K562 (cell line): ENCODE measurements around the gene PELI2. TPM values are rescaled to one million over a fixed set of nuclear protein-coding genes. Genes with fewer than 3 reads are reported as not detected.
A peak's percentile ranks its signal among the peaks of the same experiment; 100 is the strongest.

Source experiments
- ATAC-seq: fragments of 200-7000 bp; cut with Tn5 transposase; 3 replicates; pipeline ENCODE4 v1.9.1; 2020; ENCODE audit warnings: moderate library complexity
- BruUV-seq: library from RNA; stranded (reverse); fragments of 400-500 nt; replicated peaks from 2 replicates; lab custom pipeline; 2021; lab: Mats Ljungman, UMichigan
- CTCF ChIA-PET: fragments of 300-600 bp; formaldehyde crosslinking; extraction: SDS; loops from one replicate; lab custom pipeline; 2021; ENCODE audit warnings: low intra/inter-chr PET ratio; lab: Yijun Ruan, JAX
- POLR2A ChIA-PET: fragments of 300-600, 350-650 bp; sonication (Branson Sonifier 250); formaldehyde crosslinking; extraction: SDS; loops from one replicate; lab custom pipeline; 2021; ENCODE audit warnings: antibody characterized with exemption, inconsistent platforms; lab: Yijun Ruan, JAX
- DNase-seq, 4 experiments: peaks; one replicate each; pipeline versions ENCODE4 v3.0.0 to v3.0.0-alpha.2; 2011 to 2018; ENCODE audit warnings: low spot score in 3 of 4, mixed read lengths in 3 of 4; ENCODE audit errors: extremely low read depth in 1 of 4
- FAIRE-seq: peaks from 2 replicates; lab custom pipeline; 2011; peaks lifted over from hg19 to GRCh38; lab: Jason Lieb, UNC
- H2AFZ ChIP-seq: 2 replicates; pipeline ENCODE4 v1.6.0; 2011; ENCODE audit warnings: low read depth, low read length, control low read depth, inconsistent platforms
- H3K27ac ChIP-seq: fragments of 200-600 bp; 3 replicates; pipeline ENCODE4 v1.8.0; 2011; ENCODE audit warnings: low read depth, mild to moderate bottlenecking, control low read depth, inconsistent platforms, low read length, moderate library complexity, mixed read lengths; ENCODE audit errors: extremely low read depth
- H3K27me3 ChIP-seq, 2 experiments: fragments of 300-600 bp in 1 of 2; 2 replicates in 1 of 2; 3 replicates in 1 of 2; pipeline versions ENCODE4 v1.6.0 to v1.8.0; 2011; ENCODE audit warnings: inconsistent platforms in 2 of 2, low read length in 2 of 2, mild to moderate bottlenecking in 1 of 2, mixed read lengths in 1 of 2, moderate library complexity in 1 of 2; ENCODE audit not compliant: control insufficient read depth in 2 of 2, insufficient read depth in 2 of 2
- H3K36me3 ChIP-seq: fragments of 300-600 bp; 3 replicates; pipeline ENCODE4 v1.8.0; 2011; ENCODE audit warnings: mild to moderate bottlenecking, low read length, inconsistent platforms; ENCODE audit not compliant: control insufficient read depth, insufficient read depth
- H3K4me1 ChIP-seq, 2 experiments: fragments of 200-600 bp in 1 of 2; replicated peaks in 1 of 2; 2 replicates in 1 of 2; 3 replicates in 1 of 2; pipeline versions ENCODE4 v1.5.1 to v1.8.0; 2011; ENCODE audit warnings: inconsistent platforms in 2 of 2, low read length in 2 of 2, mild to moderate bottlenecking in 1 of 2, mixed read lengths in 1 of 2, moderate library complexity in 1 of 2; ENCODE audit not compliant: control insufficient read depth in 2 of 2, insufficient read depth in 2 of 2
- H3K4me2 ChIP-seq: 2 replicates; pipeline ENCODE4 v1.6.1; 2011; ENCODE audit warnings: low read length, control low read depth, inconsistent platforms, mixed read lengths; ENCODE audit not compliant: insufficient read depth
- H3K4me3 ChIP-seq: fragments of 200-600 bp; sonication (generic), shearing (Covaris generic); 2 replicates; pipeline ENCODE4 v1.5.1; 2016; ENCODE audit warnings: control low read depth, inconsistent platforms
- H3K79me2 ChIP-seq: fragments of 200-600 bp; 3 replicates; pipeline ENCODE4 v1.8.0; 2011; ENCODE audit warnings: low read length, inconsistent platforms; ENCODE audit not compliant: control insufficient read depth, insufficient read depth
- H3K9ac ChIP-seq, 2 experiments: 2 replicates each; pipeline versions ENCODE4 v1.6.0 to v1.6.1; 2011; ENCODE audit warnings: low read depth in 2 of 2, low read length in 2 of 2, control low read depth in 1 of 2, inconsistent platforms in 1 of 2, mild to moderate bottlenecking in 1 of 2, mixed read lengths in 1 of 2; ENCODE audit not compliant: insufficient read depth in 1 of 2
- H3K9me1 ChIP-seq: one replicate; pipeline ENCODE4 v1.6.0; 2011; ENCODE audit warnings: inconsistent platforms, mild to moderate bottlenecking, low read length, moderate library complexity; ENCODE audit not compliant: control insufficient read depth, insufficient read depth
- H3K9me3 ChIP-seq: replicated peaks from 2 replicates; pipeline ENCODE4 v1.5.1; 2011; ENCODE audit warnings: low read depth, low read length, inconsistent platforms; ENCODE audit not compliant: control insufficient read depth, insufficient read depth
- H4K20me1 ChIP-seq: replicated peaks from 2 replicates; pipeline ENCODE4 v1.6.1; 2011; ENCODE audit warnings: low read length, inconsistent platforms, mixed read lengths; ENCODE audit not compliant: control insufficient read depth, insufficient read depth
- FOXJ2 ChIP-seq: fragments of 200-800 bp; sonication (Bioruptor generic); IDR thresholded peaks from 2 replicates; pipeline ENCODE4 v1.6.1; 2016; ENCODE audit warnings: missing genetic modification characterization, missing compliant biosample characterization
- WGBS: fragments of 100-300 bp; shearing (Covaris generic); methylation state at CpG from one replicate; pipeline ENCODE4 v1.1.6; 2016; ENCODE audit warnings: low coverage, mixed read lengths; ENCODE audit not compliant: insufficient coverage; ENCODE audit errors: missing lambda C conversion rate; 5-methylcytosine and 5-hydroxymethylcytosine counted together
- in situ Hi-C: fragments of 300-500 bp; cut with MboI; formaldehyde crosslinking; loops from 4 replicates; pipeline ENCODE4 v1.15.0; 2018; ENCODE audit warnings: inconsistent platforms, mixed read lengths
- intact Hi-C: fragments of 100-400 bp; cut with micrococcal nuclease; formaldehyde crosslinking; loops from 2 replicates; pipeline ENCODE4 v1.14.2; 2022
- polyA plus RNA-seq, 8 experiments: library from polyadenylated mRNA; depleted of rRNA in 4 of 8; stranded (reverse) in 5 of 8; unstranded in 3 of 8; fragments of >200 nt; fragmentation: Nextera tagmentation in 2 of 8; fragmentation: Illumina TruSeq in 1 of 8; extraction: Ambion mirVana in 2 of 8; extraction: Trizol in 1 of 8; gene quantifications; 2 replicates each; pipeline versions ENCODE4 v1.2.1 to v1.2.3, GENCODE V29; 2011 to 2014; ENCODE audit warnings: inconsistent platforms in 1 of 8, missing spikeins in 1 of 8
- total RNA-seq, 7 experiments: library from RNA; depleted of rRNA in 6 of 7; stranded (reverse); fragments of >200 nt in 6 of 7; fragmentation: Illumina TruSeq in 2 of 7; extraction: Trizol in 2 of 7; gene quantifications; 2 replicates each; pipeline versions ENCODE4 v1.2.1 to v1.2.3, GENCODE V29; 2011 to 2021; ENCODE audit warnings: low replicate concordance in 1 of 7
- TF ChIP-seq, protein P1 (sequence below): fragments of 250-450 bp; sonication (Bioruptor Pico); IDR thresholded peaks from 2 replicates; pipeline ENCODE4 v1.5.0; 2020; ENCODE audit warnings: mild to moderate bottlenecking, borderline replicate concordance

The PELI2 gene
- total and polyA plus RNA-seq, 9 of the 15 experiments (the other 6 are each of a cell fraction or from before 2014, with no cell fraction given) = 0.20 to 1.5 (median 0.44) TPM

DNA sequence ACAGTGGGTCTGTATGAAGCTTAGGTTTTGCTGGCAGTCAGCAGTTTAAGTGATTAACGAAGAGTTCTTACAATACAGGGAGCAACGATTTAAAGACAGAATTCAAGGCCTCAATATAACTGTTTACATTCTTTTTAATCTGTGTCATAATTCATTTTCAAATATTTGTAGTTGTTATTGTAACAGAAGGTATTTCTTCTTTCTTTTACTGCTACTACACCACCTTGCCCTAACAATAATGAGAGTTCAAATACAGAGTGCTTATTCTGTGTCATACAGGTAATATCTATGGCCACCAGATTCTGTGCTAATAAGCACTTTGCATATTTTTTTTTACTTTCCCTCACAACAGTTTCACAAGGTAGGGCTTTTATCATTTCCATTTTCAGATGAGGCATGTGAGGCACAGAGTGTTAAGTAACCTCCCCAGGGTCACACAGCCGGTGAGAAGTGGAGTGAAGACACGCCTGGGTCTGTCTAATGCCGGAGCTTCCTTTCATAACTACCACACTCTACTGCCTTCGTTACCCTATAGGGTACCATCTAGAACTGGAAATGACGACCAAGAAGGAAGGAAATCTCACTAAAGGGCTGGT lies 81.9 kb downstream of the PELI2 start:
- ChIA-PET POLR2A (interaction anchor here (1.0 kb wide), 1 partner anchor 20 kb away, joined by 6 read pairs; no protein-coding TSS in a partner anchor), CTCF (no interaction called here)
- H3K9me1 ChIP-seq = no peaks in the 10 kb centered on the region
- H4K20me1 ChIP-seq = no peaks in the 10 kb centered on the region
- H3K4me2 ChIP-seq = peak overlapping the region; percentile 35; the same call in 1 of the 2 replicates
- no peaks in the 10 kb centered on the region for H3K36me3 ChIP-seq
- H3K27me3 ChIP-seq = no peaks in the 10 kb centered on the region
- 0 out of 2 replicates have a peak, but pooled peaks have one; percentile 26 for TF ChIP-seq FOXJ2
- TF ChIP-seq, protein P1, sequence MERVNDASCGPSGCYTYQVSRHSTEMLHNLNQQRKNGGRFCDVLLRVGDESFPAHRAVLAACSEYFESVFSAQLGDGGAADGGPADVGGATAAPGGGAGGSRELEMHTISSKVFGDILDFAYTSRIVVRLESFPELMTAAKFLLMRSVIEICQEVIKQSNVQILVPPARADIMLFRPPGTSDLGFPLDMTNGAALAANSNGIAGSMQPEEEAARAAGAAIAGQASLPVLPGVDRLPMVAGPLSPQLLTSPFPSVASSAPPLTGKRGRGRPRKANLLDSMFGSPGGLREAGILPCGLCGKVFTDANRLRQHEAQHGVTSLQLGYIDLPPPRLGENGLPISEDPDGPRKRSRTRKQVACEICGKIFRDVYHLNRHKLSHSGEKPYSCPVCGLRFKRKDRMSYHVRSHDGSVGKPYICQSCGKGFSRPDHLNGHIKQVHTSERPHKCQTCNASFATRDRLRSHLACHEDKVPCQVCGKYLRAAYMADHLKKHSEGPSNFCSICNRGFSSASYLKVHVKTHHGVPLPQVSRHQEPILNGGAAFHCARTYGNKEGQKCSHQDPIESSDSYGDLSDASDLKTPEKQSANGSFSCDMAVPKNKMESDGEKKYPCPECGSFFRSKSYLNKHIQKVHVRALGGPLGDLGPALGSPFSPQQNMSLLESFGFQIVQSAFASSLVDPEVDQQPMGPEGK (CRISPR knock-in tag) = no peak
- in situ Hi-C loops (no loop called here), intact Hi-C loops (no loop called here)
- no peaks in the 10 kb centered on the region for H3K79me2 ChIP-seq
- DNase-seq (no peak), FAIRE-seq (peak; percentile 74), ATAC-seq (no peak)
- 58% methylated on average over 7 of the region's 7 CpGs for WGBS
- peaks cover 0 to 32% of the 10 kb centered on the region in 2 experiments; a peak in 4 of 5 replicates for H3K4me1 ChIP-seq
- H3K4me3 ChIP-seq = no peak overlapping the region
- H2AFZ ChIP-seq = peak overlapping the region; percentile 77
- no peaks in the 10 kb centered on the region for H3K9me3 ChIP-seq
- BruUV-seq = no TSS peak
- peak overlapping the region in 1 of 2 experiments; percentile 61; a peak in 2 of 4 replicates for H3K9ac ChIP-seq
- H3K27ac ChIP-seq = peak overlapping the region; percentile 90
